ENCODE data around the gene RGS7. TPM values are rescaled to one million over a fixed set of nuclear protein-coding genes. Genes with fewer than 3 reads are reported as not detected.
"Not testable (repeated sequence)": the region's sequence is repeated elsewhere in the genome, so short reads cannot be mapped to it uniquely, and the experiment has no call there.

The RGS7 gene
- total RNA-seq, 1 donor from 2014 or later: not detected

DNA sequence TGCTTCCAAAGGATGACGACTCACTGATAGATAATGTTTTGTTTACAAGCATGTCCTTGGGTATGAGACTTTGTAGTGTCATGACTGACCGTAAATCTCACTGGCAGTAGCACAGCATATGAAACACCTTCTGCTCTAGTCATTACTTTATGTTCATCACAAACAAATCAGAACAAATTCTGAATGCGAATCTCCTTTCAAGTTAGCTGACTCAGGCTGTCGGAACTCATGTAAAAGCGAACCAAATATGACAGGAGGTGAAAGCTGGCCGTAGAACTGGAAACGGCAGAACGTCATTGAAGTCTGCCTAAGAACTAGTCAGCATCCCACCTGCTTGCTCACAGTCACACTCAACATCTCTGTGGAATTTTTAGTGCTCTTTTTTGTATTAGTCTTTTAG lies 143.9 kb downstream of the RGS7 start:
- DNase-seq (ENCODE audit: low read depth): no peak

DNA sequence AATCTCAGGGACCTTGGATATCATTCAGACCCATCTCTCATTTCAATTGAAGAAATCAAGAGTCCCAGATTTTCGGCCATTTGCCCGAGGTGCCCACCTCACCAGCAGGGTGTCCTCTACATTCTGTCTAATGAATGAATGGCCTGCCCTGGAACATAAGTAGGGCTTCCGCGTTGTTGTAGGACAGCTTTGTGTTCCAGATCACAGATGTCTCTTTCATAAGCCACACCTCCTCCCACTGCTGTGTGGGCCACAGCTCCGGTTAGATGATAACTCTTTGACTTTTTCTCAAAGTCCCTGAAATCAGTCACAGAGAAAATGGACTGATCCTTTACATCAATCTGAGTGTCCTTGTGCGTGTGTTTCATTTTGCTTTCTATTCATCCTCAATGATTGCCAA lies 144.4 kb downstream of the RGS7 start:
- DNase-seq (ENCODE audit: low read depth): no peak

DNA sequence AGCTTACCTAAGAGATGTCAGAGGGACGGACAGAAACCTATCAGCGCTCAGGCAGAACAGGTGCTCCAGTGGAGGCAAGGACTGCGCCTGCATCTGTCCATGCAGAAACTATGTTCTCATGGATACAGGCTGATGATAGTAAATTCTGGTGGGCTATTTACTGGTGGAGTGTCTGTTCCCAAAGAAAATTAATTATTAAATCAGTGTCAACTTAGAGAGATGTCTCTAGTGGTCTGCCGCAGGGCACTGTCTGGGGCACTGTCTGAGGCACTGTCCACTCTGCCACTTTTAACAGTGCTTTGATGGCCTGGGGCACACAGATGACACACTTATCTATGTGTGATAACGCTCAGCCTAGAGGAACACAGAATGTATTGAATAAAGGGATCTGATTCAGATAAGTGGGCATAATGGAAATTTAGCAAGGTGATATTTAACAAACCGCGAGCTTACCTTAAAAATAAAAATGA lies 148.1 kb downstream of the RGS7 start:
- no peak for DNase-seq (ENCODE audit: low read depth)

DNA sequence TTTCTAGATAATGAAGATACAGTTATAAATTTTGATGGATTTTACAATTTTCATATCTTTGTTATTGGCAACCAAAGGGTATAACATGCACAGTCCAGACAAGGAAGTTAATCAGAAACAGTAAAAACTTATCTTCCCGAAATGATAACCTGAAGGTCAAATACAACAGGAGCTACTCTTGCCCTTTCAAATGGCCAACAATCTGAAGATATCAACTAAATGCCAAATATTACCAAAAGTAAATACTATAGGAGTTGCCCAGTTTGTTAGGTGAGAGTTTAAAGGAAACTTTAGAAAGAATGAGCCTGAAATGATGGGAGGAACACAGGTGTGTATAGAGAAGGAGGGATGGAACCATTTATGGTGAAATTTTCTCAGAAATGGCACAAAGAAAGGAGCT lies 153.2 kb downstream of the RGS7 start:
- DNase-seq (ENCODE audit: low read depth): no peak

DNA sequence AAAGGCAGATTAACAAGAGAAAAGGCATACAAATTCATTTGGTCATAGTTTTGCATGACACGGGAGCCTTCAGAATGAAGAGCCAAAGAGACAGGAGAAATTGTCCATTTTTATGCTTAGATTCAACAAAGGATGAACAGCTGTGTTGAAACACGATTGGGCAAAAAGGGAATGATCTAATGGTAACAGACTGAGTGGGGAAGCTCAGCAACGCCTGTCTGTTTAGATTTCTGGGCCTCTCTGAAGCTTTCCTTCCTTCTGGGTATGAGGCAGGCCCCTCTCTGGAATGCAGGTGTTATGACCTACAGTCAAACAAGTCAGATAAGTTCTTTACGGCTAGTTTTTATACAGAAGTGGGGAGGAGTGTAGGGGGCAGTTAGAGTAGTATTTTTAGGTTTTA lies 154.6 kb downstream of the RGS7 start:
- no peak for DNase-seq (ENCODE audit: low read depth)

DNA sequence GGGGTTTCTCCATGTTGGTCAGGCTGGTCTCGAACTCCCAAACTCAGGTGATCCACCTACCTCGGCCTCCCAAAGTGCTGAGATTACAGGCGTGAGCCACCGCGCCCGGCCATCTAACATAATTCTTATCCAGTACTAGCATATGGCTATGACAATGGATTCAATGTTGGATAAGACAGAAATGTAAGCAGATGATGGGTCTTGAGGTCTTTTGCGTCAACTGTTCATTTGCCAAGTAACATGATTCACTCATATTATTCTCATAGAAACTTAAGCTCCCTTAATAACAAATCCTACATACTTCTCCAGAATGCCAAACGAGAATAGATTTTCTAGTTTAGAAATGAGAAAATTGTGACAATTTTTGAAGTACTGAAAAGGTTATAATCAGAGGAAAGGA lies 170.3 kb downstream of the RGS7 start:
- DNase-seq (ENCODE audit: low read depth): no peak

DNA sequence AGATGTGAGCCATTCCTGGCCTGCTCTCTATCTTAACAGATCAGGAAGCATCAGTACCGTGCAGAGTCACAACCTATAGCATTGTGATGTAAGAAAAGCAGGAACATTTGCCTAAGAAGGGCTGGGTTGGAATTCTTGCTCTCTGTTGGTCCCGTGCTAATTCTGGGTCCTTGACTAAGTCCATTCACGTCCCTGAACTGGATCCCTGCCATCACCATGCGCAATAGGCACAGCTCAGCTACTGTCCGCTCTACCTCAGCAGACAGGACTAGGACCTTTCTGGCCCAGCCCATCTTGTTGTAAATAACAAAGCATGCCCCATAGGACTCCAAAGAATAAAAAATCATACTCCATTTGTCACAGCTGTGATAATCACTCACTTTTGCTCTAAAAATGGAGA lies 175.0 kb downstream of the RGS7 start:
- DNase-seq (ENCODE audit: low read depth): no peak

DNA sequence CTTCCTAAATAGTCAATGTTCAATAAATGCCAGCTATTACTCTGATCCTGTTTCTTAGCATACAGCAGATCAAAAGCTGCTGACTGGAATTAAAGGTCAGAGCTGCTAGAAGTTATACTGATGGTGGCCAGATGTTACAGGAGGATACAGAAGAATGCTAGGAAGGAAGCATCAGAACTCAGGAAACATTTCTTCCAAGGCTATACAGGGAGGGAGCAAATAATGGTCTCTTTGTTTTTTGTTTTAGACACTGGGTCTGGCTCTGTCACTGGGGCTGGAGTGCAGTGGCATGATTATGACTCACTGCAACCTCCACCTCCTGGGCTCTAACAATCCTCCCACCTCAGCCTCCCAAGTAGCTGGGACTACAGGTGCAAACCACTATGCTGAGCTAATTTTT lies 175.5 kb downstream of the RGS7 start:
- no peak for DNase-seq (ENCODE audit: low read depth)

DNA sequence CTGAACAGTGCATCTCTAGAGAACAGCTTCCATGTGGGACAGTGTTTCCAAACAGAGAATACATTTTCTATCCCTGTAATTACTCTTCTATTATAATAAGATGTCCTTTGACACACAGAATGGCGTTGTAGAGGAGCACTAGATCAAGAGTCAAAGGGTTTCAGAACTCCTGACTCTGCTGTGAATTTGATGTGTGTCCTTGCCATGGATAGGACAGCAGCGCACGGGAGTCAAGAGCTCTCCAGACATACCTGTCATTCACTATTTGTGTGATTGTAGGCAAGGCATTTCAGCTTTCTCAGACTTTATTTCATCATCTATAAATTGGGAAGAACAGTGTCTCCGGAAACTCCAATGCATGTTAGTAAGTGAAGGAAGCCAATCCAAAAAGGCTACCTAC lies 176.4 kb downstream of the RGS7 start:
- no peak for DNase-seq (ENCODE audit: low read depth)

DNA sequence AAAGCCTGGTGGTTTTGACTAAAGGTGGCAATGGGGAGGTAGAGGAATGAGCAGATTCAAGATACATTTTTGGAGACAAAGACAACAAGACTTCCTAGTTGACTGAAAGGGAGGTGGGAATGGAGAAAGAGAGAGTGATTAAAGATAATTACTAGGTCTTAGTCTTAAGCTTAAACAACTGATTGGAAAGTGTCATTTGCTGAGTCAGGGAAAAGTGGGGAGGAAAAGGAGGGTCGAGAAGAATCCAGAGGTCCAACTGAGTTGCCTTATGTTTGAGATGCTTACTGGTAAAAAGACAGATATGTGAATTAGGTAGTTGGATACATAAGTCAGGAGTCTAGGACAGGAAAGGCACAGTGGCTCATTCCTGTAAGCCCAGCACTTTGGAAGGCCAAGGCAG lies 179.3 kb downstream of the RGS7 start:
- DNase-seq (ENCODE audit: low read depth): no peak

DNA sequence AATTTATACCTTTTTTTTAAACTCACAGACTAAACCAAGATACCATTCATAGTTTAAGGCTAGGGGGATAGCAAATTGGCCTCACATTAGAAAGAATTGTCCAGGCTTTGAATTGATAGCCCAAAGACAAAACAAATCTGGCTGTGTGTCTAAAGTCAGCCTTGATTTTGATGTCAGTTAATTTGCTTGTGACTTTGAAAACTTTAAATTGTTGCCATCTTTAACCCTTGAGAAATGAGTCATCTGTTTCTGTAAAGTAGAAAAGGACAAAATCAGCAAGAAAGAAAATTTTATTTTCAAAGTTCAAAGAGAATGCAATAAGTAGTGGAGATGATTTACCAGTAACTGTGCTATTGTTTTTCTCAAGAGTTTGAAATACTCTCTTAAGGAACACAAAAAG lies 184.5 kb downstream of the RGS7 start:
- no peak for DNase-seq (ENCODE audit: low read depth)

DNA sequence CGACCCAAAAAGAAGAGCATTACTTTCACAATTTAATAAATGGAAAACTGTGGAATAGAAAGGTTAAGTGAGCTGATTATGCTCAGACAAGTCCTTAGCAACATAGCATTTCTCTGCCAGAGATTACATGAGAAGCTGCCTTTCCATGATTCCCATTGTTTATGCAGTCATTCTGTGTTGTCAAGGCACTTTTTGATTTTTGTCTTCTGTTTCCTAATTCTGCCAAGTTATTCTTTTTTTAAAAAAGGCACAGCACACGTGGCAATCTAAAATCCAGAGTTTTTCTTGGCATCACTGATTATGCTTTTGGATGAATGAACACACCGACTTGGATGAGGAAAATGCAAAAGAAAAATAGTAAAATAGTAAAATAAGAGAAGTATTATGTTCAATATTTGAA lies 185.0 kb downstream of the RGS7 start:
- no peak for DNase-seq (ENCODE audit: low read depth)

DNA sequence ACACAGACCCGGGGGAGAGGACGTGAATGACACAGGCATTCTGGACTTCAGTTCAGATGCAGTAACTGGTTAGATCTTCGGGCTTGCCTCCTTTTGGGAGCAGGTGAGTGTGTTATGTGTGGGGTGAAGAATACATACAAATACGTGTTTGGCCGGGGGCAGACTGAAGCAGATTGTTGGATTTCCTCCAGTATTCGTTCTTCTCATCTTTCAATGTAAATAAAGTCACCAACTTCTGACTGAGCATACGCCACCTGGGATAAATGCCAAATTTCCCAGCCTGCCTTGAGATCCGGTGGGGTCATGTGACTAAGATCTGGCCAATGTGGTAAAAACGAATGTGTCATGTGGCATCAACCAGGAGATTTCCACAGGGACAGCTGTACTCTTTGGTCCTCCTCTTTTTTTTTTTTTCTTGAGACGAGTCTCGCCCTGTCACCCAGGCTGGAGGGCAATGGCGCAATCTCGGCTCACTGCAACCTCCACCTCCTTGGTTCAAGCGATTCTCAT lies 189.8 kb downstream of the RGS7 start:
- no peak for DNase-seq (ENCODE audit: low read depth)

DNA sequence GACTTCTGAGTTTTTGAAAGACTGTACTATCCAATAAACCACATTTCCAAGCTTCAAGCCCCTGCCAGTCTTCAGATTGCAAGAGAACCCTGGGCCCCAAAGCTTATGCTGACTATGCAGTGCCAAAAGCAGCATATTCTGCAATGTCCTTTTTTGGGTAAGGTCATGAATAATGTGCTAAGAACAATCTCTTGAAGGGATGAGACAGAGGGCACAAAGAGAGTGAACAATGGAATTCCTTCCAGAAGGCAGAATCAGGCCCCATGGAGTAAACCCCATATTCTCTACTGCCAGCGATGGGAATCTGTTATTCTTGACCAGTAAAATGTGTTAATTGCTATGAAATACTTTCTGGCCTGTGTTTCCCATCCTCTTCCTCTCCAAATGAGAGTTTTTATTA lies 190.4 kb downstream of the RGS7 start:
- no peak for DNase-seq (ENCODE audit: low read depth)

DNA sequence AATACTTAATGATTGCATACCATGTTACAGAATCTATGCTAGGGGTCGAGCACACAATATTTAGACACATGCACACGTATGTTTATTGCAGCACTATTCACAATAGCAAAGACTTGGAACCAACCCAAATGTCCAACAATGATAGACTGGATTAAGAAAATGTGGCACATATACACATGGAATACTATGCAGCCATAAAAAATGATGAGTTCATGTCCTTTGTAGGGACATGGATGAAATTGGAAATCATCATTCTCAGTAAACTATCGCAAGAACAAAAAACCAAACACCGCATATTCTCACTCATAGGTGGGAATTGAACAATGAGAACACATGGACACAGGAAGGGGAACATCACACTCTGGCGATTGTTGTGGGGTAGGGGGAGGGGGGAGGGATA lies 191.7 kb downstream of the RGS7 start:
- not testable (repeated sequence) for DNase-seq (ENCODE audit: low read depth)

DNA sequence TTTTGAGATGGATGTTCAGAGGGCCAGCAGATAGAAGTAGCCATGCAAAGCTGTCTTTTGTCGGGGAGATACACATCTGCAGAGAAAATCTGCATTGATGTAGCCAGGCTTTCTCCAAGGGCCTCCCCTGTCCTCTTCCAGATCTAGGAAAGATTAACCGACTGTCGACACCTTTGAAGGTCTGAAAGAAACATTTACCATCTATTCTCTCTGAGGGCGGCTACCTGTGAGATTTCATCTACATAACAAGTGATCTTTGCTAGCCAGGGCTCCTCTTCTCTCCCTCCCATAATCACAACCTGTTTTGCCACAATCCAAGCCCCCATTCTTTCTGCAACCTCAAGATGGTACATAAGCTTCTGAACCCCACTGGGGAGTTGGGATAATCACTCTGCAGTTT lies 193.6 kb downstream of the RGS7 start:
- DNase-seq (ENCODE audit: low read depth): no peak

DNA sequence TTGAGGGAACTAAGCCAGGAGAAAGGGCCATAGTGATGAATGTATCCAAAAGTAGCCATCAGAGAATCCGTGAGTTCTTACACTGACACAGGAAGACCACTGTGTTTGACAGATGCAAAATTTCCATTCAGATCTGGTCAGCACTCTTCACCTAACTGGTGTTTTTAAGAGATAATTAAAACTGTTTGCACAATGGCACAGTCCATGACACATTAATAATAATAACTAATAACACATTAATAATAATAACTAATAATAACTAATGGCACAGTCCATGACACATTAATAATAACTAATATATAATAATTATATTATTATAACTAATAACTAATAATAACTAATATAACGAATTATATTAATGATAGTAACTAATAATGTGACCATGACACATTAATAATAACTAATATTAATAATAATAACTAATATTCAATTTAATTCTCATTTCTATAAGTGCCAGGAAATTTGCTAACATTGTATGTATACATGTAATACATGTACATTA lies 195.8 kb downstream of the RGS7 start:
- no peak for DNase-seq (ENCODE audit: low read depth)

DNA sequence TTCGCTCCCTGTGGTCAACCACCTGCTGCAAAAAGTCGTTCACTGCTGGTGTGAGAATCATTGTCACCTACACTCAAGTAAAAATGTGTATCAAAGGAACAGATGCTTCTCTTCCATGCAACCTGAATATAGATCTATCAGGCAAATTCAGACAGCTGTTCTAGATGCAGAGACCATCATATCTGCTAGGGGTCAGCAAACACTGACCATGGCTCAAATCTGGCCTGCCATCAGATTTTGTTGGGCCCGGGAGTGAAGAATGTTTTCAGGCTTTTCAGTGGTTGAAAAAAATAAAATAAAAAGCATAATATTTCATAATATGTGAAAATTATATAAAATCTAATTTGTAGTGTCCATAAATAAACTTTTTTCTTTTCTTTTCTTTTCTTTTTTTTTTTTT lies 199.6 kb downstream of the RGS7 start:
- no peak for DNase-seq (ENCODE audit: low read depth)

DNA sequence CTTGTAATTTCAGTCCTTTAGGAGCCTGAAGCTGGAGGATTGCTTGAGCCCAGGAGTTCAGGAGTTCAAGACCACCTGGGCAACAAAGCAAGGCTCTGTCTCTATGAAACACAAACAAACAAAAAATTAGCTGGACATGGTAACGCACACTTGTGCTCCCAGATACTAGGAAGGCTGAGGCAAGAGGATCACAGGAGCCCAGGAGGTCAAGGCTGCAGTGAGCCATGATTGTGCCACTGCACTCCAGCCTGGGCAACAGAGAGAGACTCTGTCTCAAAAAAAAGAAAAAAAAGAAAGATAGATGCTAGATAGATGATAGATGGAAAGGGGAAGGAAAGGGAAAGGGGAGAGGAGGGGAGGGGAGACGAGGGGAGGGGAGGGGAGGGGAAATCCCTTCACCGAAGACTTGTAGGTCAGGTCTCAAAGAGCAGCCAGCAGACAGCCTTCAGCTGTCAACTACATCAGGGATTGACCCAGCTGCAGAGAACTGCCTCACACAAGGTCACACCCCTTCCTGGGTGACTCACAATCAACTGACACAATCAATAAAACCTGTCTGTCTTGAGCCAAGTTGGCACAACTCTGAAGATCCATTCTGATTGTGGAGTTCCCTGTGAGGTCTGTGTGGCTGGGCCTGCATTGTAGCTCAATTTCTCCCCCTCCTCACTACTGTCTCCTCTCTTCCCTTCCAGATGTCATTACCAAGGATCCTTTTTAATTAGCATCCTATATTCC lies 200.6 kb downstream of the RGS7 start:
- peak; percentile 86 for DNase-seq (ENCODE audit: low read depth)

DNA sequence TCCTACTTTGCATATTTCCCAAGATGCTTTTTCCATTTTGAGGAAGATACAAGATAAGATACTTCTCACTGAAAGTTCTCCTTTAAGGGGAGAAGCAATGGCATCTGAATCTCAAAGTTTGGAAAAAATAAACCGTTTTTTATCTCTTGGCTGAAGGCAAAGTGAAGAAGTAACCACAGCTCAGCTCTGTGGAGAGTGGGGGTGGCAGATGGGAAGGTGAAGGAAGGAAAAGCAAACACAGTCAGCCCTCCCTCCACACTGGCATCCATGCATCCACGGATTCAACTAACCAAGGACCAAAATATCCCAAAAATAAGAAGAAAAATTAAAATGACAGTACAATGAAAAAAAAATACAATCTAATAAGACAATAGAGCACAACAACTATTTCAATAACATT lies 211.1 kb downstream of the RGS7 start:
- DNase-seq (ENCODE audit: low read depth): no peak

DNA sequence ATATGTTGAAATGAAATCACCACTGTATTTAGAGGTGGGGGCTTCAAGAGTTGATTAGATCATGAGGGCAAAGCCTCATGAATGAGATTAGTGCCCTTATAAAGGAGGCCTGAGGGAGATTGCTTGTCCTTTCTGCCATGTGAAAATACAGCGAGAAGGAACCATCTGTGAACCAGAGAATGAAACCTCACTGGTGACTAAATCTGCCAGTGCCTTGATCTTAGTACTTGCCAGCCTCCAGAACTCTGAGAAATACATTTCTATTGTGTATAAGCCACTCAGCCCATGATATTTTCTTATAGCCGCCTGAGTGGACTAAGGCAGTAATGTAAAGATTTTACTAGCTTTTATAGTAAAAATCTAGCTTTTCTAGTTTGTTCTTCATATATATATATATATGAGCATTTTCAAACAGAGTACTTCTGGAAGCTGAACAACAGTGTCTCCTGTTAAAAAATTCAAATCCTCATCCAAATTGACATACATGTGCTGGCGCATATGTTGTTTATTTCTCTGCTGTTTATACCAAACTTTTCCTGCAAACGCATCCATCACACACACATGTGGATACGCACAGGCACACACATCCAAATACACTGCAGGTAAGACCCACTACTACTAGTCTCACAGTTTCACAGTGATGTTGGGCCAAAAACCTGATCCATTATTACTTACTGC lies 213.1 kb downstream of the RGS7 start:
- DNase-seq (ENCODE audit: low read depth): no peak

DNA sequence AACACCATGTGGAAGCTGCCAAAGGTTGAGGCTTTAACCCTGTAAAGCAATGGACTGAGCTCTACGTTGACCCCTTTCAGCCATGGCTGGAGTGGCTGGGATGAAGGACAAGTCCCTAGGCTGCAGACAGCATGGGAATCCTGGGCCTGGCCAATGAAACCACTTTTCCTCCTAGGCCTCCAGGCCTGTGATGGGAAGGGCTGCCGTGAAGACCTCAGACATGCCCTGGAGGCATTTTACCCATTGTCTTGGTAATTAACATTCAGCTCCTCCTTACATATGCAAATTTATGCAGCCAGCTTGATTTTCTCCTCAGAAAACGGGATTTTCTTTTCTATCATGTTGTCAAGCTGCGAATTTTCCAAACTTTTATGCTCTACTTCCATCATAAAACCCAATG lies 214.5 kb downstream of the RGS7 start:
- DNase-seq (ENCODE audit: low read depth): no peak

DNA sequence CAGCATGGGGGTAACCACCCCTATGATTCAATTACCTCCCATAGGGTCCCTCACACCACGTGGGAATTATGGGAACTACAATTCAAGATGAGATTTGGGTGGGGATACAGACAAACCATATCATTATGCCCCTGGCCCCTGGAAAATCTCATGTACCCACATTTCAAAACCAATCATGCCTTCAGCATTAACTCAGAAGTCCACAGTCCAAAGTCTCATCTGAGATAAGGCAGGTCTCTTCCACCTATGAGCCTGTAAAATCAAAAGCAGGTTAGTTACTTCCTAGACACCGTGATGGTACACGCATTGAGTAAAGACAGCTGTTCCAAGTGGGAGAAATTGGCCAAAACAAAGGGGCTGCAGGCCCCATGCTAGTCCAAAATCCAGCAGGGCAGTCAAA lies 215.4 kb downstream of the RGS7 start:
- DNase-seq (ENCODE audit: low read depth): not testable (repeated sequence)

All from renal cortical epithelial cell (primary cell).